HPDE6-E6E7 (cell line): ENCODE results near the gene MAN2C1.
"Not testable (repeated sequence)": the region's sequence is repeated elsewhere in the genome, so short reads cannot be mapped to it uniquely, and the experiment has no call there.

Source experiments
- DNase-seq: peaks from one replicate; pipeline ENCODE4 v3.0.0; 2011; ENCODE audit warnings: missing footprints; ENCODE audit errors: extremely low spot score

MAN2C1 gene

GRCh38 chr15:75346796-75347221 lies 21.6 kb downstream of the MAN2C1 start, which contains the start of gene NEIL1:
NEIL1 (plus strand) TSS chr15:75347039; CDS start chr15:75348906, 1,867 bp downstream.
- DNase-seq: no peak

- DNase-seq: not testable (repeated sequence)
These were observed 24.5 kb downstream of the MAN2C1 start for GRCh38 chr15:75343953-75344352.

- DNase-seq: no peak
These were observed 26.2 kb downstream of the MAN2C1 start for GRCh38 chr15:75342221-75342620.

GRCh38 chr15:75339531-75340240 lies 28.7 kb downstream of the MAN2C1 start:
- DNase-seq: no peak

GRCh38 chr15:75338661-75339240 lies 29.7 kb downstream of the MAN2C1 start:
- no peak for DNase-seq

GRCh38 chr15:75335705-75336355 lies 32.6 kb downstream of the MAN2C1 start, which contains the start of gene COMMD4:
COMMD4 (plus strand) TSS chr15:75336063; CDS start chr15:75336090, 27 bp downstream.
- DNase-seq: peak; percentile 64

DNA sequence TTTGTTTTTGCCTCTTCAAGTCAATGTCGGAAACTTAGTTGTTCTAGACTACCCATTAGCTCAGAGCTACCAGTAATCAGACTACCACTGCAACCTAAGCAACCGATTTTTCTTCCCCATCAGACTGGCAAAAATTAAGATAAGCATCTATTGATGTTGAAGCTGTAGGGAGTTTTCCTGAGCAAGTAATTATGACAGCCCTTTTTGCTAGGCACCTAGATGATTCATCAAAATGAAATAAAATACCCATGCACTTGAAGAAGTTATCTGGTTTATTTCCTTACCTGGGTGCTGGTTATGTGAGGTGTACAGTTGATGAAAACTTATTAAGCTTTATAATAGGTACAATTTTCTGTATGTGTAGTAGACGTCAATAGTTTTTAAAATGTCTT lies 33.1 kb downstream of the MAN2C1 start:
- DNase-seq: no peak

- DNase-seq: not testable (repeated sequence)
These were observed 34.6 kb downstream of the MAN2C1 start for GRCh38 chr15:75333654-75334419.

GRCh38 chr15:75332093-75332492 lies 36.3 kb downstream of the MAN2C1 start:
- DNase-seq: not testable (repeated sequence)

- DNase-seq: no peak
These were observed 38.8 kb downstream of the MAN2C1 start for GRCh38 chr15:75329571-75329970.

GRCh38 chr15:75328493-75329314 lies 39.7 kb downstream of the MAN2C1 start:
- no peak for DNase-seq

DNA sequence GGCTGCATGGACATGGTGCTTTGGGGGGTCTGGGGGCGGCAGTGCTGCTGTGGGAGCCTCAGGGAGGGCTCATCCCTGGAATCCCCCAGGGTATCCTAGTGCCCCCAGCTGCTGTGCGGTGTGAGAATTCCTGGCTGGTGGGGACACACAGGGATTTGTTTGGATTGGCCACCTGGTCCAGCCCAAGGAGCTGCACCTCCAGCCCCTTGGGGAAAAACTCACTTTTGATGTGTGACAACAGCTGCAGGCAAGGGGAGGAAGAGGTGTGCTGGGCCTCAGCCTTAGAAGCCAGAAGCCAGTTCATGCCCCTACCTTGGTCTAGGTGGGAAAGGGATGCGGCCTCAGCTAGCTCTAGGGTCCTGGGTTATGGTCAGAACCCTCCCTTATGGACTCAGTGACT lies 40.9 kb downstream of the MAN2C1 start:
- DNase-seq: no peak

DNA sequence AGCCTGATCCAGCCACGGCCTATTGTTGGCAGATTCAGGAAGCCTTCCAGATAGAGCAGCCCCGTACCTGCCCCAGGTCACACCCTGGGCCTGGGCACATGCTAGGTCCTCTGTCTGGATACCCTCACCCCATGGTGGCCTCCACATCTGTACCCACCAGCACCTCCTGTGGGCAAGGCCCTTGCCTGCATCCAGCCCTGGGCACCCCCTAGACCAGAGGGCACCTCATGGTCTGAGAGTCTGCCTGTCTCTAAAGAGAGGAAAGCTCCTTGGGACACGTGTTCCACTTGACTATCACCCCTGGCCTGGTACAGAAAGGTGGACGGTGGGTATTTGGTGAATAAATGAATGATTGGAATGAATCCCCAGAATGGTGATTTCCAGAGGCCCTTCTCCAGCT lies 41.4 kb downstream of the MAN2C1 start:
- DNase-seq: no peak

DNA sequence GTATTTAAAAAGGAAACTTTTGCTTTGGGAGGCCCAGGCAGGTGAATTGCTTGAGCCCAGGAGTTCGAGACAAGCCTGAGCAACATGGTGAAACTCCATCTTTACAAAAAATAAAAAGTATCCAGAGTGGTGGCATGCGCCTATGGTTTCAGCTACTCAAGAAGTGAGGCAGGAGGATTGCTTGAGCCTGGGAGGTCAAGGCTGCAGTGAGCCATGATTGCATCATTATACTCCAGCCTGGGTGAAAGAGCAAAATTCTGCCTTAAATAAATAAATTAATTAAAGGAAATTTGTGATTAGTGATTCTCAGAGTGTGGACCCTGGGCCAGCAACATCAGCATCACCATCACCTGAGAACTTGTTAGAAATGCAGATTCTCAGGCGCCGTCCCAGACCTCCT lies 42.5 kb downstream of the MAN2C1 start:
- DNase-seq: no peak

DNA sequence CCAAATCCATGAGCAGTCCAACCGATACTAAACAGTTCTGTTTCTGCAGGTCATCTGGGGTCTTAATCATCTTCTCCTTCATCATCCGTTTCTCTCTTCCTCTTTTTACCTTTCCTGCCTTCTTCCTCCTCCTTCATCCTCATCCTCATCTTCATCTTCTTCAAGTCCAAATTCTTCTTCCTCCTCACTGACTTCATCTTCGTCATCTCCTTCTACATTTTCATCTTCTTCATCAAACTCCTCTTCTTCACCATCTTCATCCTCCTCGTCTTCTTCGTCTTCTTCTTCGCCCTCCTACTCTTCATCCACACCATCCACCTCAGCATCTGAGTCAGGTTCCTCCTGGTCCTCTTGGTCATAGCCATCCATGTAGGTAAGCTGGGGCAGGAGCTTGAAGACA lies 46.7 kb downstream of the MAN2C1 start:
- DNase-seq: no peak

- not testable (repeated sequence) for DNase-seq
These were observed 49.0 kb downstream of the MAN2C1 start for GRCh38 chr15:75319231-75319897.

- DNase-seq: no peak
These were observed 53.7 kb downstream of the MAN2C1 start for GRCh38 chr15:75314552-75315290.

GRCh38 chr15:75313116-75313845 lies 55.1 kb downstream of the MAN2C1 start:
- no peak for DNase-seq

DNA sequence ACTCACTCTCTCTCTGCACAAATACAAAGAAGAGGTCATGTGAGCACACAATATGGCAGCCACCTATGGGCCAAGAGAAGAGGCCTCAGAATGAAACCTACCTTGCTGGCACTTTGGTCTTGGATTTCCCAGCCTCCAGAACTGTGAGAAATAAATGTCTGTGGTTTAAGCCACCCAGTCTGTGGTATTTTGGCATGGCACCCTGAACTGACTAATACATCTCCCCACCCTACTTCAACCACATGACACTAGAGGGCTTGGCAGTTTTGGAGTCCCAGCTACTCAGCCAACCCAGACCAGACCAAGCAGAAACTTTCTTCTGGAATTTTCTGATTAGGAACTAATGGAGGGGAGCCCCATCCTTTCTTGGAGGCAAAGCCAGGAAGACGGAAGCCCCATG lies 55.9 kb downstream of the MAN2C1 start:
- not testable (repeated sequence) for DNase-seq
